K562 (cell line): Measurements from ENCODE around the gene TRAF3. TPM values are rescaled to one million over a fixed set of nuclear protein-coding genes. Genes with fewer than 3 reads are reported as not detected.

Experiments
- ATAC-seq: fragments of 200-7000 bp; cut with Tn5 transposase; 3 replicates; pipeline ENCODE4 v1.9.1; 2020; ENCODE audit warnings: moderate library complexity
- BruUV-seq: library from RNA; stranded (reverse); fragments of 400-500 nt; replicated peaks from 2 replicates; lab custom pipeline; 2021; lab: Mats Ljungman, UMichigan
- CTCF ChIA-PET: fragments of 300-600 bp; formaldehyde crosslinking; extraction: SDS; loops from one replicate; lab custom pipeline; 2021; ENCODE audit warnings: low intra/inter-chr PET ratio; lab: Yijun Ruan, JAX
- POLR2A ChIA-PET: fragments of 300-600, 350-650 bp; sonication (Branson Sonifier 250); formaldehyde crosslinking; extraction: SDS; loops from one replicate; lab custom pipeline; 2021; ENCODE audit warnings: antibody characterized with exemption, inconsistent platforms; lab: Yijun Ruan, JAX
- DNase-seq, 4 experiments: peaks; one replicate each; pipeline versions ENCODE4 v3.0.0 to v3.0.0-alpha.2; 2011 to 2018; ENCODE audit warnings: low spot score in 3 of 4, mixed read lengths in 3 of 4; ENCODE audit errors: extremely low read depth in 1 of 4
- FAIRE-seq: peaks from 2 replicates; lab custom pipeline; 2011; peaks lifted over from hg19 to GRCh38; lab: Jason Lieb, UNC
- H2AFZ ChIP-seq: 2 replicates; pipeline ENCODE4 v1.6.0; 2011; ENCODE audit warnings: low read depth, low read length, control low read depth, inconsistent platforms
- H3K27ac ChIP-seq: fragments of 200-600 bp; 3 replicates; pipeline ENCODE4 v1.8.0; 2011; ENCODE audit warnings: low read depth, mild to moderate bottlenecking, control low read depth, inconsistent platforms, low read length, moderate library complexity, mixed read lengths; ENCODE audit errors: extremely low read depth
- H3K27me3 ChIP-seq, 2 experiments: fragments of 300-600 bp in 1 of 2; 2 replicates in 1 of 2; 3 replicates in 1 of 2; pipeline versions ENCODE4 v1.6.0 to v1.8.0; 2011; ENCODE audit warnings: inconsistent platforms in 2 of 2, low read length in 2 of 2, mild to moderate bottlenecking in 1 of 2, mixed read lengths in 1 of 2, moderate library complexity in 1 of 2; ENCODE audit not compliant: control insufficient read depth in 2 of 2, insufficient read depth in 2 of 2
- H3K36me3 ChIP-seq: fragments of 300-600 bp; 3 replicates; pipeline ENCODE4 v1.8.0; 2011; ENCODE audit warnings: mild to moderate bottlenecking, low read length, inconsistent platforms; ENCODE audit not compliant: control insufficient read depth, insufficient read depth
- H3K4me1 ChIP-seq, 2 experiments: fragments of 200-600 bp in 1 of 2; replicated peaks in 1 of 2; 2 replicates in 1 of 2; 3 replicates in 1 of 2; pipeline versions ENCODE4 v1.5.1 to v1.8.0; 2011; ENCODE audit warnings: inconsistent platforms in 2 of 2, low read length in 2 of 2, mild to moderate bottlenecking in 1 of 2, mixed read lengths in 1 of 2, moderate library complexity in 1 of 2; ENCODE audit not compliant: control insufficient read depth in 2 of 2, insufficient read depth in 2 of 2
- H3K4me2 ChIP-seq: 2 replicates; pipeline ENCODE4 v1.6.1; 2011; ENCODE audit warnings: low read length, control low read depth, inconsistent platforms, mixed read lengths; ENCODE audit not compliant: insufficient read depth
- H3K4me3 ChIP-seq: fragments of 200-600 bp; sonication (generic), shearing (Covaris generic); 2 replicates; pipeline ENCODE4 v1.5.1; 2016; ENCODE audit warnings: control low read depth, inconsistent platforms
- H3K79me2 ChIP-seq: fragments of 200-600 bp; 3 replicates; pipeline ENCODE4 v1.8.0; 2011; ENCODE audit warnings: low read length, inconsistent platforms; ENCODE audit not compliant: control insufficient read depth, insufficient read depth
- H3K9ac ChIP-seq, 2 experiments: 2 replicates each; pipeline versions ENCODE4 v1.6.0 to v1.6.1; 2011; ENCODE audit warnings: low read depth in 2 of 2, low read length in 2 of 2, control low read depth in 1 of 2, inconsistent platforms in 1 of 2, mild to moderate bottlenecking in 1 of 2, mixed read lengths in 1 of 2; ENCODE audit not compliant: insufficient read depth in 1 of 2
- H3K9me1 ChIP-seq: one replicate; pipeline ENCODE4 v1.6.0; 2011; ENCODE audit warnings: inconsistent platforms, mild to moderate bottlenecking, low read length, moderate library complexity; ENCODE audit not compliant: control insufficient read depth, insufficient read depth
- H3K9me3 ChIP-seq: replicated peaks from 2 replicates; pipeline ENCODE4 v1.5.1; 2011; ENCODE audit warnings: low read depth, low read length, inconsistent platforms; ENCODE audit not compliant: control insufficient read depth, insufficient read depth
- H4K20me1 ChIP-seq: replicated peaks from 2 replicates; pipeline ENCODE4 v1.6.1; 2011; ENCODE audit warnings: low read length, inconsistent platforms, mixed read lengths; ENCODE audit not compliant: control insufficient read depth, insufficient read depth
- ARID1B ChIP-seq: fragments of 450-650 bp; IDR thresholded peaks from 2 replicates; pipeline ENCODE4 v1.6.1; 2016; ENCODE audit warnings: antibody characterized with exemption, mild to moderate bottlenecking, inconsistent platforms
- BMI1 ChIP-seq: fragments of 150-350 bp; IDR thresholded peaks from 2 replicates; pipeline ENCODE4 v1.6.1; 2014; ENCODE audit warnings: low read length
- BRCA1 ChIP-seq, 2 experiments: fragments of 450-650 bp in 1 of 2; sonication (generic) in 1 of 2; formaldehyde crosslinking in 1 of 2; IDR thresholded peaks; 2 replicates each; pipeline versions ENCODE4 v1.5.0 to v1.6.1; 2017 to 2020; ENCODE audit warnings: mild to moderate bottlenecking in 1 of 2, missing genetic modification reagents in 1 of 2
- CBX8 ChIP-seq: fragments of 200-600 bp; sonication (generic); IDR thresholded peaks from 2 replicates; pipeline ENCODE4 v1.6.1; 2012; ENCODE audit warnings: borderline replicate concordance, mixed run types, low read depth, mild to moderate bottlenecking, moderate library complexity, mixed read lengths, low read length, control low read depth, inconsistent platforms; ENCODE audit not compliant: poor library complexity, severe bottlenecking; ENCODE audit errors: extremely low read depth
- CREB3L1 ChIP-seq: fragments of 450-650 bp; IDR thresholded peaks from 2 replicates; pipeline ENCODE4 v1.6.1; 2014; ENCODE audit warnings: low read depth, mild to moderate bottlenecking, moderate library complexity, borderline replicate concordance
- DPF2 ChIP-seq: fragments of 450-650 bp; IDR thresholded peaks from 2 replicates; pipeline ENCODE4 v1.6.1; 2016
- ELF1 ChIP-seq: fragments of 200-800 bp; sonication (Bioruptor generic); IDR thresholded peaks from 2 replicates; pipeline ENCODE4 v1.6.1; 2016; ENCODE audit warnings: missing genetic modification characterization, missing compliant biosample characterization
- EWSR1 ChIP-seq: fragments of 450-650 bp; IDR thresholded peaks from 2 replicates; pipeline ENCODE4 v1.6.1; 2018; ENCODE audit warnings: borderline replicate concordance, mild to moderate bottlenecking, low read depth, moderate library complexity; ENCODE audit not compliant: partially characterized antibody
- POLR2G ChIP-seq: fragments of 200-400 bp; formaldehyde crosslinking; IDR thresholded peaks from 2 replicates; pipeline ENCODE4 v1.6.1; 2017; ENCODE audit warnings: low read depth, mild to moderate bottlenecking, antibody characterized with exemption, low read length, moderate library complexity
- POLR3G ChIP-seq: IDR thresholded peaks from 2 replicates; pipeline ENCODE4 v1.6.1; 2011; ENCODE audit not compliant: insufficient read length, insufficient replicate concordance; ENCODE audit errors: extremely low read depth
- PTTG1 ChIP-seq: fragments of 450-650 bp; IDR thresholded peaks from 2 replicates; pipeline ENCODE4 v1.6.1; 2016; ENCODE audit warnings: low read depth, mild to moderate bottlenecking, missing genetic modification characterization, missing compliant biosample characterization
- ZNF384 ChIP-seq: IDR thresholded peaks from 2 replicates; pipeline ENCODE4 v1.6.1; 2012; ENCODE audit warnings: low read depth, low read length, improper control_type of control experiment
- ZNF699 ChIP-seq: fragments of 250-450 bp; sonication (Bioruptor Pico); IDR thresholded peaks from 2 replicates; pipeline ENCODE4 v1.8.0; 2021; ENCODE audit warnings: mild to moderate bottlenecking, moderate library complexity; ENCODE audit not compliant: insufficient replicate concordance
- WGBS: fragments of 100-300 bp; shearing (Covaris generic); methylation state at CpG from one replicate; pipeline ENCODE4 v1.1.6; 2016; ENCODE audit warnings: low coverage, mixed read lengths; ENCODE audit not compliant: insufficient coverage; ENCODE audit errors: missing lambda C conversion rate; 5-methylcytosine and 5-hydroxymethylcytosine counted together
- in situ Hi-C: fragments of 300-500 bp; cut with MboI; formaldehyde crosslinking; loops from 4 replicates; pipeline ENCODE4 v1.15.0; 2018; ENCODE audit warnings: inconsistent platforms, mixed read lengths
- intact Hi-C: fragments of 100-400 bp; cut with micrococcal nuclease; formaldehyde crosslinking; loops from 2 replicates; pipeline ENCODE4 v1.14.2; 2022
- polyA plus RNA-seq, 8 experiments: library from polyadenylated mRNA; depleted of rRNA in 4 of 8; stranded (reverse) in 5 of 8; unstranded in 3 of 8; fragments of >200 nt; fragmentation: Nextera tagmentation in 2 of 8; fragmentation: Illumina TruSeq in 1 of 8; extraction: Ambion mirVana in 2 of 8; extraction: Trizol in 1 of 8; gene quantifications; 2 replicates each; pipeline versions ENCODE4 v1.2.1 to v1.2.3, GENCODE V29; 2011 to 2014; ENCODE audit warnings: inconsistent platforms in 1 of 8, missing spikeins in 1 of 8
- total RNA-seq, 7 experiments: library from RNA; depleted of rRNA in 6 of 7; stranded (reverse); fragments of >200 nt in 6 of 7; fragmentation: Illumina TruSeq in 2 of 7; extraction: Trizol in 2 of 7; gene quantifications; 2 replicates each; pipeline versions ENCODE4 v1.2.1 to v1.2.3, GENCODE V29; 2011 to 2021; ENCODE audit warnings: low replicate concordance in 1 of 7

The TRAF3 gene
- total and polyA plus RNA-seq, 9 of the 15 experiments (the other 6 are each of a cell fraction or from before 2014, with no cell fraction given): 0.52 to 21.3 (median 9.9) TPM

- TF ChIP-seq CREB3L1: no peak
- TF ChIP-seq POLR3G: no peak
- no peak for TF ChIP-seq ARID1B
- TF ChIP-seq ELF1 (tag): no peak
Observed at GRCh38 chr14:102906616-102907302, 129.5 kb downstream of the TRAF3 start (continued).

- H3K27me3 ChIP-seq: no peaks in the 10 kb centered on the region
- H3K9ac ChIP-seq: no peak overlapping the region
- intact Hi-C loops: no loop called here
- in situ Hi-C loops: loop anchor here (25.0 kb wide), 1 partner anchor 395 kb away; the partner anchor contains the start of gene ANKRD9
- H4K20me1 ChIP-seq: no peaks in the 10 kb centered on the region
- ATAC-seq (no peak), FAIRE-seq (no peak), DNase-seq (no peak)
- ChIA-PET POLR2A (no interaction called here), CTCF (no interaction called here)
- 96% methylated on average over 9 of the region's 33 CpGs for WGBS
- no peaks in the 10 kb centered on the region for H3K79me2 ChIP-seq
- H3K27ac ChIP-seq: no peak overlapping the region
- no TSS peak for BruUV-seq
- 0 out of 2 replicates have a peak, but pooled peaks have one; percentile 13 for TF ChIP-seq POLR2G
- TF ChIP-seq BMI1: no peak
- TF ChIP-seq EWSR1: no peak
- no peak for TF ChIP-seq ZNF699 (CRISPR knock-in tag)
- TF ChIP-seq ZNF384: no peak
- TF ChIP-seq CBX8: no peak
- no peak for TF ChIP-seq BRCA1 (IDR thresholded peaks at IDR 0.05)
- no peak for TF ChIP-seq BRCA1 (CRISPR knock-in tag; IDR thresholded peaks at IDR 0.05)
- no peak for TF ChIP-seq PTTG1 (tag)
- no peak for TF ChIP-seq DPF2
- H3K9me1 ChIP-seq: no peaks in the 10 kb centered on the region
- no peak overlapping the region for H2AFZ ChIP-seq
- H3K4me3 ChIP-seq: no peak overlapping the region
- H3K36me3 ChIP-seq: peaks cover 8% of the 10 kb centered on the region; the same call in 1 of the 3 replicates
- no peaks in the 10 kb centered on the region for H3K9me3 ChIP-seq
- no peak overlapping the region for H3K4me2 ChIP-seq
- H3K4me1 ChIP-seq: peaks cover 0 to 10% of the 10 kb centered on the region in 2 experiments; a peak in 1 of 5 replicates
Observed at GRCh38 chr14:102907303-102907844, 130.1 kb downstream of the TRAF3 start.
